ENCODE measurements around the gene CAVIN1. TPM values are rescaled to one million over a fixed set of nuclear protein-coding genes. Genes with fewer than 3 reads are reported as not detected.
"Not testable (repeated sequence)": the region's sequence is repeated elsewhere in the genome, so short reads cannot be mapped to it uniquely, and the experiment has no call there.

Gene CAVIN1
- total RNA-seq, 2 donors from 2014 or later: 214 to 220 TPM

DNA sequence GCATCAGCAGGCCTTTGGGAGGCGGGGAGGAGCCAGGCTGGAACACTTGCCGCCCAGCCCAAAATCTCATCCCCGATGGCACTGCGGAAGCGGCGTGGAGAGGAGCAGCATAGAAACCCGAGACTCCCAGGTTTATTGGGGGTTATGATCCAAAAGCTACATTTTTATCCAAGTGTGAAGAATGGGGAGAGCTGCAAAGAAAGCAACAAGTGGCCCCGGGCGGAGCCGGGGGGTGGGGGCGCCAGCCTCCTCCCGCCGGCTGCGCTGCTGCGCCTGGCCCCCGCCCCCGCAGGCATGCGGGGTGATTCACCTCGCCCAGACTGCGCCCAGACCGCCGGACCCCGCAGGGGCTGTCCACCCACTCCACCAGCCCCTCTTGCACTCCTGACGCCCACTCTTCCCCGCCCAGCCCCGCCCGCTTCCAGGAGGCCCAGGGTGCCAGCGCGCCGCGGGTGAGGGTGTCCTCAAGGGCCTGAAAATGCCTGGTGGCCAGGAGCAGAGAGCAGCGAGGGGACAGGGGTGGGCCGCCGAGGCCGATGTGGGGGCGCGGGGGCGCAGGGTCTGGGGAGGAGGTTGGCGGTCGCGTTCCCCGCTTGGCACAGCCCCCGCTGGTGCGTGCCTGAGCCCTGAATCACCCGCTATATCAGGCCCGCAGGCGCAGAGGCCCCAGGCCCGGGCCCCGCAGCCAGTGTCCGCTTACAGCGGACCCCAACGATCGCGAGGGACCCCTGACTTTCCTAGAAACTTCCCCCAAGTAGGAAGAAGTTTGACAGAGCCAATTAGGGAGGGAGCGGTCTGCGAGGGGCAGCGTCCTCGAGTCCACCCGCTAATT is 1.3 kb downstream of the CAVIN1 start:
- H3K36me3 ChIP-seq: no peaks in the 10 kb centered on the region
- H3K4me3 ChIP-seq: peak overlapping the region; percentile 93 to 96
- H3K27ac ChIP-seq: peak overlapping the region; percentile 93 to 95
- no peaks in the 10 kb centered on the region for H3K4me1 ChIP-seq (replicated peaks)
- H3K9me3 ChIP-seq: no peaks in the 10 kb centered on the region
- DNase-seq (ENCODE audit: low spot score): no peak
- WGBS: 0% methylated on average over 50 of the region's 59 CpGs
- TF ChIP-seq, protein P1, sequence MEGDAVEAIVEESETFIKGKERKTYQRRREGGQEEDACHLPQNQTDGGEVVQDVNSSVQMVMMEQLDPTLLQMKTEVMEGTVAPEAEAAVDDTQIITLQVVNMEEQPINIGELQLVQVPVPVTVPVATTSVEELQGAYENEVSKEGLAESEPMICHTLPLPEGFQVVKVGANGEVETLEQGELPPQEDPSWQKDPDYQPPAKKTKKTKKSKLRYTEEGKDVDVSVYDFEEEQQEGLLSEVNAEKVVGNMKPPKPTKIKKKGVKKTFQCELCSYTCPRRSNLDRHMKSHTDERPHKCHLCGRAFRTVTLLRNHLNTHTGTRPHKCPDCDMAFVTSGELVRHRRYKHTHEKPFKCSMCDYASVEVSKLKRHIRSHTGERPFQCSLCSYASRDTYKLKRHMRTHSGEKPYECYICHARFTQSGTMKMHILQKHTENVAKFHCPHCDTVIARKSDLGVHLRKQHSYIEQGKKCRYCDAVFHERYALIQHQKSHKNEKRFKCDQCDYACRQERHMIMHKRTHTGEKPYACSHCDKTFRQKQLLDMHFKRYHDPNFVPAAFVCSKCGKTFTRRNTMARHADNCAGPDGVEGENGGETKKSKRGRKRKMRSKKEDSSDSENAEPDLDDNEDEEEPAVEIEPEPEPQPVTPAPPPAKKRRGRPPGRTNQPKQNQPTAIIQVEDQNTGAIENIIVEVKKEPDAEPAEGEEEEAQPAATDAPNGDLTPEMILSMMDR (IDR thresholded peaks at IDR 0.05): no peak
- TF ChIP-seq POLR2A (IDR thresholded peaks at IDR 0.05): no peak
- no peak for TF ChIP-seq POLR2AphosphoS5 (IDR thresholded peaks at IDR 0.05)
- intact Hi-C loops (cut with DNase I): loop anchor here (2.0 to 10.0 kb wide), 3 partner anchors 36 to 253 kb away; partner anchors contain the start of genes ATP6V0A1 and PLEKHH3
- H3K27me3 ChIP-seq (replicated peaks; ENCODE audit: insufficient read depth): no peaks in the 10 kb centered on the region

DNA sequence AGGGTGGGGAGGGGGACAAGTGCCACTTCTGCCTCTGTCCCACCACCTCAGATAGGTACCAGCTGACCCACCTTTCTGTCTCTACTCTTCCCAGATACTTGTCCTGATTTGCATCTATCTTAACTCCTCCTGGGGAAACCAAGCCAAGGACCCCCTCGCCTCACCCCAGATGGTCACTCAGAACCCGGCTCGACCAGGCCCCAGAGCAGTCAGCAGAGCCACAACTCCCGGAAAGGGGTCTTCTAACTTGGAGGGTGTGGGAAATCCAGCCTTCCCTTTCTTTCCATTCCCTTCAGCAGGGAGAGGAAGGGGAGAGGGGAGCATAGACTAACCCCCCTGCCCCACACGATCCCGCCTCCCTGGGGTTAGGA is 1.9 kb downstream of the CAVIN1 start:
- Histone ChIP-seq H3K4me3 (peak overlapping the region; percentile 93 to 96), H3K27me3 (replicated peaks; ENCODE audit: insufficient read depth) (no peaks in the 10 kb centered on the region), H3K9me3 (no peaks in the 10 kb centered on the region), H3K36me3 (no peaks in the 10 kb centered on the region), H3K4me1 (replicated peaks) (no peaks in the 10 kb centered on the region), H3K27ac (peak overlapping the region; percentile 93 to 95)
- DNase-seq (ENCODE audit: low spot score): no peak
- TF ChIP-seq, protein P1 (IDR thresholded peaks at IDR 0.05): no peak
- TF ChIP-seq POLR2A (IDR thresholded peaks at IDR 0.05) (no peak), POLR2AphosphoS5 (IDR thresholded peaks at IDR 0.05) (no peak)
- intact Hi-C loops (cut with DNase I): loop anchor here (5.0 to 10.0 kb wide), 2 partner anchors 36 to 254 kb away; partner anchors contain the start of genes ATP6V0A1 and PLEKHH3
- 19% methylated on average over 6 of the region's 6 CpGs for WGBS

DNA sequence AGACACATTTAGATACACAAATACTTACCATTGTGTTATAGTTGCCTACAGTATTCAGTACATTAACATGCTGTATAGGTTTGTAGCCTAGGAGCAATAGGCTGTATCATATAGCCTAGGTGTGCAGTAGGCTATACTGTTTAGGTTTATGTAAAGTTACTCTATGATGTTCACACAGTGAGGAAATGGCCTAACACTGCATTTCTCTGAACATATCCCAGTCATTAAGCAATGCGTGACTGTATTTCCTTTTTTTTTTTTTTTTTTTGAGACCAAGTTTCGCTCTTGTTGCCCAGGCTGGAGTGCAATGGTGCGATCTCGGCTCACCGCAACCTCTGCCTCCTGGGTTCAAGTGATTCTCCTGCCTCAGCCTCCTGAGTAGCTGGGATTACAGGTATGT is 5.1 kb downstream of the CAVIN1 start:
- H3K36me3 ChIP-seq; H3K27ac ChIP-seq; H3K9me3 ChIP-seq; H3K27me3 ChIP-seq (replicated peaks; ENCODE audit: insufficient read depth); intact Hi-C loops (cut with DNase I); DNase-seq (ENCODE audit: low spot score); H3K4me3 ChIP-seq; H3K4me1 ChIP-seq (replicated peaks): not testable (repeated sequence)
- WGBS: 76% methylated on average over 5 of the region's 5 CpGs

DNA sequence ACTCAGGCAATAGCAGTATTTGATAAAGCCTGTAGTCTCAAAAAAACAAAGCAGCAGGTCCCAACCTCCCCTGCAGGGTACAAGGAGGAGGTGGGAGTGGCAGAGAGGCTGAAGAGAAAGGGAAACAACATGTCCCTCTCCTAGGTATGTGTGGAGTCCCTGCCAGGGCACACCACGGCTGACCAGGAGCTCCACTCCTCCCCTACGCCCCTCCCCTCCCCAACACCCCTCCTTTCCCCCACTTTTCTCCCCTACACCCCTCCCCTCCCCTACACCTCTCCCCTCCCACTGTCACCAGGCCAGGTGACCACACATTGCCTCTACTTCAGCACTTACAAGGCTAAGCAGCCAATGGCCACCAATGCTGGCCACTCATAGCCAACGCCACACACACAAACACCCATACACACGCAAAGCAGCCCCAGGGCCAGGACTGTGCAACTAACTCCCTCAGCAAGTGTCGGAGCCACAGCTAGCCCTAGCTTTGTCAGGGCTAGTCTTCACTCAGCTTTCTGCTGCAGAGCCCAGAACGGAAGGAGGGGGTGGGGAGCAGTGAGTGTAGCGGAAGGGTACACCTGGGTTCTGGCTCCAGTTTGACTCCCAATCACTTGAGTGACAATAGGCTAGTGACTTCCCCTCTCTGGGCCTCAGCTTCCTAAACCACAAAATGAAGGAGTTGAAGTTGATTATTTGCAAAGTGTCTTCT is 8.2 kb downstream of the CAVIN1 start:
- WGBS: 57% methylated on average over 7 of the region's 7 CpGs
- Histone ChIP-seq H3K27me3 (replicated peaks; ENCODE audit: insufficient read depth) (no peaks in the 10 kb centered on the region), H3K27ac (peak overlapping the region in 1 of 2 donors; percentile 46), H3K9me3 (no peaks in the 10 kb centered on the region), H3K4me3 (no peak overlapping the region), H3K4me1 (replicated peaks) (peaks cover 9% of the 10 kb centered on the region), H3K36me3 (no peaks in the 10 kb centered on the region)
- intact Hi-C loops (cut with DNase I): no loop called here
- TF ChIP-seq, protein P1 (IDR thresholded peaks at IDR 0.05): no peak
- TF ChIP-seq POLR2A (IDR thresholded peaks at IDR 0.05) (no peak), POLR2AphosphoS5 (IDR thresholded peaks at IDR 0.05) (no peak)
- DNase-seq (ENCODE audit: low spot score): no peak

DNA sequence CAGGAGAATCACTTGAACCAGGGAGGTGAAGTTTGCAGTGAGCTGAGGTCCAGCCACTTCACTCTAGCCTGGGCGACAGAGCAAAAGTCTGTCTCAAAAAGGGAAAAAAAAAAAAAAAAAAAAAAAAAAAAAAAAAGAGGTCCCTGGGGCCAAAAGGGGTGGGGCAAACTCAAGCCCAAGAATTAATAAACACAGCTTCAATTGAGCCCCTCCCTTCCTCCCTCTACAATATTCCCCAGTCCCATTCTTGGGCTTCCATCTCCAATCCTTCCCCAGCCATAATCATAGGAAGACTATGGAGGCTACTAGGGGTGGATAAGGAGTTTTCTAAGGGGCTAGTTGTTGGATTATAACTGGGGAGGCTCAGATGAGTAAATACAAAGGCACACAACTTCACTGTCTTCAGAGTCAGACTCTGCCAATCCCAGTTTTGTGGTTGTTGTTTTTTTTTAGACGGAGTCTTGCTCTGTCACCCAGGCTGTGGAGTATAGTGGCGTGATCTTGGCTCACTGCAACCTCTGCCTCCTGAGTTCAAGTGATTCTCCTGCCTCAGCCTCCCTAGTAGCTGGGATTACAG is 9.5 kb downstream of the CAVIN1 start:
- no peak overlapping the region for H3K4me3 ChIP-seq

More for the DNA sequence above, 9.5 kb downstream of the CAVIN1 start:
- no peaks in the 10 kb centered on the region for H3K36me3 ChIP-seq
- TF ChIP-seq, protein P1 (IDR thresholded peaks at IDR 0.05): no peak
- TF ChIP-seq POLR2AphosphoS5 (IDR thresholded peaks at IDR 0.05): no peak
- WGBS: 43% methylated on average over 3 of the region's 3 CpGs
- intact Hi-C loops (cut with DNase I): no loop called here
- H3K27ac ChIP-seq: peak overlapping the region; percentile 11 to 46
- no peak for DNase-seq (ENCODE audit: low spot score)
- H3K4me1 ChIP-seq (replicated peaks): peaks cover 12% of the 10 kb centered on the region
- H3K27me3 ChIP-seq (replicated peaks; ENCODE audit: insufficient read depth): no peaks in the 10 kb centered on the region
- no peaks in the 10 kb centered on the region for H3K9me3 ChIP-seq
